SJSA1 (cell line): Measurements from ENCODE around the gene DRAXIN. TPM values are rescaled to one million over a fixed set of nuclear protein-coding genes. Genes with fewer than 3 reads are reported as not detected.

Experiments
- DNase-seq, 2 experiments: peaks; one replicate each; pipeline ENCODE4 v3.0.0-alpha.2; 2015 to 2020; ENCODE audit warnings: low spot score in 2 of 2, low read depth in 1 of 2
- H3K27ac ChIP-seq: fragments of 250-450 bp; sonication (Bioruptor Pico); 2 replicates; pipeline ENCODE4 v1.5.1; 2020; ENCODE audit warnings: mild to moderate bottlenecking, moderate library complexity
- H3K27me3 ChIP-seq: fragments of 250-450 bp; sonication (Bioruptor Pico); replicated peaks from 2 replicates; pipeline ENCODE4 v1.5.1; 2020; ENCODE audit warnings: mild to moderate bottlenecking, moderate library complexity
- H3K36me3 ChIP-seq: fragments of 250-450 bp; sonication (Bioruptor Pico); 2 replicates; pipeline ENCODE4 v1.5.1; 2020; ENCODE audit warnings: mild to moderate bottlenecking
- H3K4me1 ChIP-seq: fragments of 250-450 bp; sonication (Bioruptor Pico); replicated peaks from 2 replicates; pipeline ENCODE4 v1.6.1; 2021; ENCODE audit warnings: mild to moderate bottlenecking
- H3K4me3 ChIP-seq: fragments of 250-450 bp; sonication (Bioruptor Pico); 2 replicates; pipeline ENCODE4 v1.5.1; 2020; ENCODE audit warnings: mild to moderate bottlenecking
- H3K9me3 ChIP-seq: fragments of 250-450 bp; sonication (Bioruptor Pico); replicated peaks from 2 replicates; pipeline ENCODE4 v1.5.1; 2020; ENCODE audit warnings: mild to moderate bottlenecking
- total RNA-seq: library from RNA; depleted of rRNA; stranded (reverse); fragments of >200 nt; shearing (Covaris generic); gene quantifications from 2 replicates; pipeline ENCODE4 v1.2.3, GENCODE V29; 2014

Gene DRAXIN
- total RNA-seq, 1 experiment from 2014 or later = not detected

GRCh38 chr1:11651017-11651416 is 40.5 kb upstream of the DRAXIN start:
- Histone ChIP-seq H3K36me3 (no peaks in the 10 kb centered on the region), H3K27ac (no peak overlapping the region), H3K9me3 (no peaks in the 10 kb centered on the region), H3K27me3 (peaks cover 39% of the 10 kb centered on the region), H3K4me1 (peaks cover 8% of the 10 kb centered on the region), H3K4me3 (no peak overlapping the region)
- DNase-seq = no peak

- no peak for DNase-seq
- H3K4me1 ChIP-seq = peaks cover 8% of the 10 kb centered on the region
- H3K9me3 ChIP-seq = no peaks in the 10 kb centered on the region
- no peak overlapping the region for H3K4me3 ChIP-seq
- H3K36me3 ChIP-seq = no peaks in the 10 kb centered on the region
- no peak overlapping the region for H3K27ac ChIP-seq
- peaks cover 39% of the 10 kb centered on the region for H3K27me3 ChIP-seq
These were observed 39.2 kb upstream of the DRAXIN start for GRCh38 chr1:11652203-11652780.

- no peak for DNase-seq
- Histone ChIP-seq H3K36me3 (no peaks in the 10 kb centered on the region), H3K9me3 (no peaks in the 10 kb centered on the region), H3K27ac (no peak overlapping the region), H3K4me1 (peaks cover 8% of the 10 kb centered on the region), H3K4me3 (no peak overlapping the region), H3K27me3 (peaks cover 38% of the 10 kb centered on the region)
These were observed 38.2 kb upstream of the DRAXIN start for GRCh38 chr1:11653101-11653860.

GRCh38 chr1:11653861-11654136 is 37.7 kb upstream of the DRAXIN start:
- no peaks in the 10 kb centered on the region for H3K36me3 ChIP-seq
- H3K4me3 ChIP-seq = no peak overlapping the region
- H3K27me3 ChIP-seq = peaks cover 32% of the 10 kb centered on the region
- H3K4me1 ChIP-seq = peaks cover 8% of the 10 kb centered on the region
- no peak for DNase-seq
- H3K9me3 ChIP-seq = no peaks in the 10 kb centered on the region
- H3K27ac ChIP-seq = no peak overlapping the region

- Histone ChIP-seq H3K36me3 (no peaks in the 10 kb centered on the region), H3K9me3 (no peaks in the 10 kb centered on the region), H3K4me1 (peaks cover 8% of the 10 kb centered on the region), H3K4me3 (peak within 1 kb of the TSS; percentile 24), H3K27me3 (peaks cover 29% of the 10 kb centered on the region), H3K27ac (no peak within 1 kb of the TSS)
- no peak for DNase-seq
These were observed 37.2 kb upstream of the DRAXIN start, which contains the start of the genes FBXO2 and FBXO44 for GRCh38 chr1:11654137-11654938. TSS of gene FBXO2 (minus strand) at chr1:11654429. CDS start at chr1:11654340, 89 bp downstream. TSS of gene FBXO44 (plus strand) at chr1:11654877. CDS start at chr1:11655836, 959 bp downstream.

GRCh38 chr1:11654939-11655808 is 36.3 kb upstream of the DRAXIN start:
- no peak overlapping the region for H3K27ac ChIP-seq
- no peak for DNase-seq
- peak overlapping the region; percentile 24 for H3K4me3 ChIP-seq

GRCh38 chr1:11657654-11658053 is 33.9 kb upstream of the DRAXIN start:
- no peak for DNase-seq
- H3K4me1 ChIP-seq = no peaks in the 10 kb centered on the region
- H3K4me3 ChIP-seq = no peak overlapping the region
- H3K36me3 ChIP-seq = no peaks in the 10 kb centered on the region
- H3K27me3 ChIP-seq = peaks cover 8% of the 10 kb centered on the region; the same call in 1 of the 2 replicates
- no peak overlapping the region for H3K27ac ChIP-seq
- no peaks in the 10 kb centered on the region for H3K9me3 ChIP-seq

More at GRCh38 chr1:11654939-11655808, 36.3 kb upstream of the DRAXIN start:
- Histone ChIP-seq H3K9me3 (no peaks in the 10 kb centered on the region), H3K36me3 (no peaks in the 10 kb centered on the region), H3K4me1 (peaks cover 6% of the 10 kb centered on the region), H3K27me3 (peaks cover 21% of the 10 kb centered on the region)

GRCh38 chr1:11658542-11658941 is 33.0 kb upstream of the DRAXIN start:
- Histone ChIP-seq H3K4me3 (no peak overlapping the region), H3K4me1 (no peaks in the 10 kb centered on the region), H3K36me3 (no peaks in the 10 kb centered on the region), H3K27me3 (peaks cover 8% of the 10 kb centered on the region; the same call in 1 of the 2 replicates), H3K27ac (no peak overlapping the region), H3K9me3 (no peaks in the 10 kb centered on the region)
- DNase-seq = no peak

GRCh38 chr1:11659748-11660147 is 31.8 kb upstream of the DRAXIN start:
- Histone ChIP-seq H3K36me3 (no peaks in the 10 kb centered on the region), H3K27ac (no peak overlapping the region), H3K9me3 (no peaks in the 10 kb centered on the region), H3K27me3 (0 out of 2 replicates have a peak, but pooled peaks cover 4% of the 10 kb centered on the region), H3K4me1 (peaks cover 5% of the 10 kb centered on the region), H3K4me3 (no peak overlapping the region)
- DNase-seq = no peak

GRCh38 chr1:11661103-11661502 is 30.4 kb upstream of the DRAXIN start:
- no peaks in the 10 kb centered on the region for H3K36me3 ChIP-seq
- no peak for DNase-seq
- H3K4me1 ChIP-seq = peaks cover 5% of the 10 kb centered on the region
- H3K27ac ChIP-seq = no peak overlapping the region
- H3K27me3 ChIP-seq = 0 out of 2 replicates have a peak, but pooled peaks cover 2% of the 10 kb centered on the region
- no peak overlapping the region for H3K4me3 ChIP-seq
- no peaks in the 10 kb centered on the region for H3K9me3 ChIP-seq

GRCh38 chr1:11664336-11665065 is 27.0 kb upstream of the DRAXIN start:
- peak in 1 of 2 experiments; percentile 26 for DNase-seq
- H3K4me3 ChIP-seq = peak overlapping the region; percentile 38

GRCh38 chr1:11668516-11668915 is 23.0 kb upstream of the DRAXIN start:
- 0 out of 2 replicates have a peak, but pooled peaks cover 2% of the 10 kb centered on the region for H3K27me3 ChIP-seq
- H3K9me3 ChIP-seq = no peaks in the 10 kb centered on the region
- DNase-seq = no peak
- H3K4me3 ChIP-seq = no peak overlapping the region
- no peak overlapping the region for H3K27ac ChIP-seq
- H3K36me3 ChIP-seq = peaks cover 10% of the 10 kb centered on the region
- H3K4me1 ChIP-seq = peaks cover 5% of the 10 kb centered on the region

More at GRCh38 chr1:11664336-11665065, 27.0 kb upstream of the DRAXIN start:
- Histone ChIP-seq H3K4me1 (peaks cover 5% of the 10 kb centered on the region), H3K27me3 (0 out of 2 replicates have a peak, but pooled peaks cover 2% of the 10 kb centered on the region), H3K27ac (no peak overlapping the region), H3K9me3 (no peaks in the 10 kb centered on the region), H3K36me3 (no peaks in the 10 kb centered on the region)
